Parathyroid adenoma (tissue), 2 donors: ENCODE data around the gene FRMD4A.

Experiments used
- H2AFZ ChIP-seq: fragments of 300-600 bp; sonication (generic); one replicate; pipeline ENCODE4 v1.7.0; 2017; ENCODE audit warnings: antibody characterized with exemption, mild to moderate bottlenecking
- H3K27ac ChIP-seq: fragments of 300-600 bp; sonication (generic); one replicate; pipeline ENCODE4 v1.7.0; 2017
- H3K27me3 ChIP-seq: fragments of 300-600 bp; sonication (generic); one replicate; pipeline ENCODE4 v1.7.0; 2017; ENCODE audit warnings: low read length; ENCODE audit not compliant: control insufficient read depth, insufficient read depth
- H3K36me3 ChIP-seq: fragments of 300-600 bp; sonication (generic); one replicate; pipeline ENCODE4 v1.7.0; 2017; ENCODE audit warnings: low read length; ENCODE audit not compliant: control insufficient read depth, insufficient read depth
- H3K4me1 ChIP-seq: fragments of 300-600 bp; sonication (generic); one replicate; pipeline ENCODE4 v1.7.0; 2017; ENCODE audit warnings: control low read depth
- H3K4me2 ChIP-seq: fragments of 300-600 bp; sonication (generic); one replicate; pipeline ENCODE4 v1.7.0; 2017; ENCODE audit warnings: low read length
- H3K4me3 ChIP-seq: fragments of 300-600 bp; sonication (generic); one replicate; pipeline ENCODE4 v1.7.0; 2017; ENCODE audit warnings: low read depth, low read length
- H3K79me2 ChIP-seq: fragments of 300-600 bp; sonication (generic); one replicate; pipeline ENCODE4 v1.7.0; 2017; ENCODE audit warnings: control low read depth
- H3K9ac ChIP-seq: fragments of 300-600 bp; sonication (generic); one replicate; pipeline ENCODE4 v1.7.0; 2017; ENCODE audit warnings: mild to moderate bottlenecking
- H3K9me3 ChIP-seq: fragments of 300-600 bp; sonication (generic); one replicate; pipeline ENCODE4 v1.7.0; 2017; ENCODE audit warnings: low read length; ENCODE audit not compliant: control insufficient read depth
- TF ChIP-seq, protein P1 (sequence below): fragments of 300-600 bp; sonication (generic); IDR thresholded peaks from one replicate; pipeline ENCODE4 v1.7.0; 2017; ENCODE audit warnings: antibody characterized with exemption, mild to moderate bottlenecking
- donor health status: primary hyperparathyroidism.

Gene FRMD4A

DNA sequence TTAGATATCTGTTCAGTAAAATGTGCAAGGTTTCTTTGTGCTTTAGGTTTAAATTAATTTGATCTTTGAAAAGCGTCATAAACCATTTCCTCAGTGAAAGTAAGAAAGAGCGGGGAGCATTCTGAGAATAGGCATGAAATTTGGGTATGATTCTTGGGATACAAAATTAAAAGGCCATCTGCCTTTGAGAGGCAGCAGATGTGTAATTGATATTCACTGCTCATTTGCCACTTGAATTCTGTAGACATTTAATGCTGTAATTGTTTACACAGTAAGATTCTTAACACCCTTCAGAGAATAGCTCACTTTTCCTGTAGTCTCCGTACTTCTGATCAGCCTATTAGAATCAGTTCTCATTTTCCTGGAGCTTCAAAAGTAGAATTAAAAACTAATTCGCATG is 18.7 kb downstream of the FRMD4A start:
- TF ChIP-seq, protein P1, sequence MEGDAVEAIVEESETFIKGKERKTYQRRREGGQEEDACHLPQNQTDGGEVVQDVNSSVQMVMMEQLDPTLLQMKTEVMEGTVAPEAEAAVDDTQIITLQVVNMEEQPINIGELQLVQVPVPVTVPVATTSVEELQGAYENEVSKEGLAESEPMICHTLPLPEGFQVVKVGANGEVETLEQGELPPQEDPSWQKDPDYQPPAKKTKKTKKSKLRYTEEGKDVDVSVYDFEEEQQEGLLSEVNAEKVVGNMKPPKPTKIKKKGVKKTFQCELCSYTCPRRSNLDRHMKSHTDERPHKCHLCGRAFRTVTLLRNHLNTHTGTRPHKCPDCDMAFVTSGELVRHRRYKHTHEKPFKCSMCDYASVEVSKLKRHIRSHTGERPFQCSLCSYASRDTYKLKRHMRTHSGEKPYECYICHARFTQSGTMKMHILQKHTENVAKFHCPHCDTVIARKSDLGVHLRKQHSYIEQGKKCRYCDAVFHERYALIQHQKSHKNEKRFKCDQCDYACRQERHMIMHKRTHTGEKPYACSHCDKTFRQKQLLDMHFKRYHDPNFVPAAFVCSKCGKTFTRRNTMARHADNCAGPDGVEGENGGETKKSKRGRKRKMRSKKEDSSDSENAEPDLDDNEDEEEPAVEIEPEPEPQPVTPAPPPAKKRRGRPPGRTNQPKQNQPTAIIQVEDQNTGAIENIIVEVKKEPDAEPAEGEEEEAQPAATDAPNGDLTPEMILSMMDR: no peak
- H3K4me3 ChIP-seq: no peak overlapping the region
- no peaks in the 10 kb centered on the region for H3K27me3 ChIP-seq
- no peak overlapping the region for H2AFZ ChIP-seq
- no peaks in the 10 kb centered on the region for H3K79me2 ChIP-seq
- no peaks in the 10 kb centered on the region for H3K36me3 ChIP-seq
- no peaks in the 10 kb centered on the region for H3K9me3 ChIP-seq
- H3K4me2 ChIP-seq: no peak overlapping the region
- no peak overlapping the region for H3K9ac ChIP-seq
- no peak overlapping the region for H3K27ac ChIP-seq
- no peaks in the 10 kb centered on the region for H3K4me1 ChIP-seq

DNA sequence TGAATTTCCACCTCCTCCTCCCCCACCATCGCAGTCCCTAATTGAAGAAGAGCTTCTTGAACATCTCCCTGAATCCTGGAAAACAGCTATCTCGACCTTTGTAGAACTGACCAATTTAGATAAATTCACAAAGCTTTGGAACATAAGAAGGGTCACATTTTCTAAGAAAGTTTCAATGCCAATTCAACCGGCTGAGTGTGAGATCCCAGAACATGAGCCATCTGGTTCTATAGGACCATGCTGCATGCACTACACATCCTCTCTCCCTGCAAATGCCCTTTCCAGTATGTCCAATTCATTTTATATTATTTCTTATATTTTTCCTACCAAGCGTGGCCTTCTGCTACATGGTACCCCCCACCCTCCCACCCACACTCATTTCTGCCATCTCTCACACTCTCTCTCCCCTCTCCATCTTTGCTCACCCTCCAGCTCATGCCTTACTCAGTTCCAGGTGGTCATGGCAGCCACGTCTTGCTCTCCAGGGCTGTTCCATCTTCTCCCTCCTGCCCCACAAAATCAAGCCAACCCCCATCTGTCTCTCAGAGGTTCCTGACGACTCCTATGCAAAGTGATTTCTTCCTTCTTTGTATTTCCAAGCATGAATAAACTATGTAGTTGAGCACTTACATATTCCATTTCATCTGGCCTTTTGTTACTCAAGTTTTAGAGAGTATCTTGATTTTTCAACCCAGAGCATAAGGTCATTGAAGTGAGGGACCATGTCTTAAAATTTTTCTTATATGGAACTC is 19.3 kb downstream of the FRMD4A start:
- no peaks in the 10 kb centered on the region for H3K36me3 ChIP-seq
- H3K4me1 ChIP-seq: no peaks in the 10 kb centered on the region
- no peak overlapping the region for H2AFZ ChIP-seq
- H3K4me3 ChIP-seq: no peak overlapping the region
- H3K27ac ChIP-seq: no peak overlapping the region
- no peaks in the 10 kb centered on the region for H3K27me3 ChIP-seq
- no peaks in the 10 kb centered on the region for H3K79me2 ChIP-seq
- H3K9me3 ChIP-seq: no peaks in the 10 kb centered on the region
- no peak overlapping the region for H3K9ac ChIP-seq
- TF ChIP-seq, protein P1: no peak
- no peak overlapping the region for H3K4me2 ChIP-seq

DNA sequence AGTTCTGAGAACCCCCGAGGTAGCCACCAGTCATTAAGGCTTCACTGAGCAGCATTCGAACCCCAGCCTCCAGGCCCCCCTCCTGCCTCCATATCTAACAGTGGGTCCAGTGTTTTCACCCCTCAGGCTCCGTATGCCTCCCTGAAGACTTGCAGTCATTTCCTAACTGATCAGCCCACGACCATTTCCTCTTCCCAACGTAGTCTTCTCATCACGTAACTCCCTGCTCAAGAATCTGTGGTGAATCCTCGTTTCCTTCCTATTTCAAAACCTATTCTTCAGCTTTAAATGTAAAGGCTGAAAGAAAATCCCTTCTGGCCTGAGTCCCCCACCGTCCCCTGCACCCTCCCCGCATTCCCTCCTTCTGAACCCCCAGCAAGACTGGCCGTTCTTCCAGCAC is 21.1 kb downstream of the FRMD4A start:
- Histone ChIP-seq H3K27me3 (no peaks in the 10 kb centered on the region), H3K4me2 (no peak overlapping the region), H2AFZ (no peak overlapping the region), H3K27ac (no peak overlapping the region), H3K79me2 (no peaks in the 10 kb centered on the region), H3K9ac (no peak overlapping the region), H3K4me3 (no peak overlapping the region), H3K9me3 (no peaks in the 10 kb centered on the region), H3K36me3 (no peaks in the 10 kb centered on the region), H3K4me1 (no peaks in the 10 kb centered on the region)
- TF ChIP-seq, protein P1: no peak

DNA sequence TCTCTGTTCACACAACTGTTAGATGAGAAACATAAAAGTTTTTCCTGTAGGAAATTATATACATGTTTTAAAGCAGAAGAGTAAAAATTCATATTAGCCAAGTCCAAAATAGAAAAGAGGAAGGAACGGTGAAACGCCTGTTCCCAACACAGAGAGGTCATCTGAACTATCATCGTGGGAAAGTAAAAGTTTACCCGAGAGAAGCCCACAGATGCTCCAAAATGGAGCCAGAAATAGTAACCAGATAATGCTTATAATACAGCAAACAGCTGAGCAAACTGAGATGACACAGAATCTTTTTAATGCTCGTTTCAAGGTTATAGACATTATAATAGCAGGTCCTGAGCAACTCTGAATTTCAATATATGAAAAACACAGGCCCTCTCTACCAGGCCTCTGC is 24.5 kb downstream of the FRMD4A start:
- Histone ChIP-seq H3K27me3 (no peaks in the 10 kb centered on the region), H2AFZ (no peak overlapping the region), H3K4me3 (no peak overlapping the region), H3K27ac (no peak overlapping the region), H3K4me1 (no peaks in the 10 kb centered on the region), H3K4me2 (no peak overlapping the region), H3K9ac (no peak overlapping the region), H3K9me3 (no peaks in the 10 kb centered on the region), H3K79me2 (no peaks in the 10 kb centered on the region), H3K36me3 (no peaks in the 10 kb centered on the region)
- TF ChIP-seq, protein P1: no peak

DNA sequence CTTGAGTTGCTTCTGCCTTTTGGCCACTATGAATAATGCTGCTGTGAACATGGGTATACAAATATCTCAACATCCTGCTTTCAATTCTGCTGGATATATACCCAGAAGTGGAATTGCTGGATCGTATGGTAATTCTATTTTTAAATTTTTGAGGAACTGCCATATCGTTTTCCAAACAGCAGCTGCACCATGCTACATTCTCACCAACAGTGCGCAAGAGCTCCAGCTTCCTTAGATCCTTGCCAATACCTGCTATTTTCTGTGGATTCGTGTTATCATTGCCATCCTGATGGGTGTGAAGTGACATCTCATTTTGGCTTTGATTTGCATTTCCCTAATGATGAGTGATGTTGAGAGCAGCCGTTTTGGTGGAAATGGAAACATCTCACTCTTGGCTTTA is 26.7 kb downstream of the FRMD4A start:
- H3K36me3 ChIP-seq: no peaks in the 10 kb centered on the region
- H3K9ac ChIP-seq: no peak overlapping the region
- no peaks in the 10 kb centered on the region for H3K9me3 ChIP-seq
- no peaks in the 10 kb centered on the region for H3K27me3 ChIP-seq
- TF ChIP-seq, protein P1: no peak
- no peak overlapping the region for H3K27ac ChIP-seq
- no peak overlapping the region for H3K4me3 ChIP-seq
- H2AFZ ChIP-seq: no peak overlapping the region
- no peak overlapping the region for H3K4me2 ChIP-seq
- no peaks in the 10 kb centered on the region for H3K4me1 ChIP-seq
- no peaks in the 10 kb centered on the region for H3K79me2 ChIP-seq
